Activated gamma-delta T cell (primary cell): Measurements from ENCODE around the gene MIA2.
"Not testable (repeated sequence)": the region's sequence is repeated elsewhere in the genome, so short reads cannot be mapped to it uniquely, and the experiment has no call there.

Source experiments
- DNase-seq: peaks from one replicate; lab custom pipeline; 2025; lab: John Stamatoyannopoulos, UW
- total RNA-seq, 2 donors: gene quantifications; one replicate each; lab custom pipeline; 2026; lab: John Stamatoyannopoulos, UW

The MIA2 gene
- total RNA-seq: 88.6 to 96.9 reads per million in 2 donors

GRCh38 chr14:39233680-39234326 lies at the start of gene MIA2:
Gene MIA2, plus strand, starts transcription at chr14:39233915. Its CDS starts 200 bp downstream, at chr14:39234115.
- no peak for DNase-seq

- no peak for DNase-seq
Measured at GRCh38 chr14:39184628-39185255, 49.0 kb upstream of the MIA2 start.

- no peak for DNase-seq
Measured at GRCh38 chr14:39185256-39186049, 48.3 kb upstream of the MIA2 start.

GRCh38 chr14:39186941-39187525 lies 46.7 kb upstream of the MIA2 start:
- no peak for DNase-seq

- DNase-seq: no peak
Measured at GRCh38 chr14:39203659-39204606, 29.8 kb upstream of the MIA2 start.

- DNase-seq: not testable (repeated sequence)
Measured at GRCh38 chr14:39207430-39207829, 26.3 kb upstream of the MIA2 start.

- no peak for DNase-seq
Measured at GRCh38 chr14:39211109-39211741, 22.5 kb upstream of the MIA2 start.

- DNase-seq: no peak
Measured at GRCh38 chr14:39212034-39212433, 21.7 kb upstream of the MIA2 start.

GRCh38 chr14:39212693-39213092 lies 21.0 kb upstream of the MIA2 start:
- no peak for DNase-seq

GRCh38 chr14:39217214-39217879 lies 16.4 kb upstream of the MIA2 start:
- DNase-seq: no peak

GRCh38 chr14:39218171-39218769 lies 15.4 kb upstream of the MIA2 start:
- no peak for DNase-seq

GRCh38 chr14:39219075-39219499 lies 14.6 kb upstream of the MIA2 start:
- DNase-seq: no peak

- not testable (repeated sequence) for DNase-seq
Measured at GRCh38 chr14:39220473-39220872, 13.2 kb upstream of the MIA2 start.

- DNase-seq: no peak
Measured at GRCh38 chr14:39228044-39228443, 5.7 kb upstream of the MIA2 start.

GRCh38 chr14:39228509-39229221 lies 5.0 kb upstream of the MIA2 start:
- DNase-seq: no peak

GRCh38 chr14:39229222-39229543 lies 4.5 kb upstream of the MIA2 start:
- no peak for DNase-seq

GRCh38 chr14:39229601-39230110 lies 4.1 kb upstream of the MIA2 start:
- no peak for DNase-seq

- no peak for DNase-seq
Measured at GRCh38 chr14:39230416-39231035, 3.2 kb upstream of the MIA2 start.
